Measurements from ENCODE around the gene ACR. TPM values are rescaled to one million over a fixed set of nuclear protein-coding genes. Genes with fewer than 3 reads are reported as not detected.

ACR gene
- total RNA-seq, 1 donor from 2014 or later = not detected

DNA sequence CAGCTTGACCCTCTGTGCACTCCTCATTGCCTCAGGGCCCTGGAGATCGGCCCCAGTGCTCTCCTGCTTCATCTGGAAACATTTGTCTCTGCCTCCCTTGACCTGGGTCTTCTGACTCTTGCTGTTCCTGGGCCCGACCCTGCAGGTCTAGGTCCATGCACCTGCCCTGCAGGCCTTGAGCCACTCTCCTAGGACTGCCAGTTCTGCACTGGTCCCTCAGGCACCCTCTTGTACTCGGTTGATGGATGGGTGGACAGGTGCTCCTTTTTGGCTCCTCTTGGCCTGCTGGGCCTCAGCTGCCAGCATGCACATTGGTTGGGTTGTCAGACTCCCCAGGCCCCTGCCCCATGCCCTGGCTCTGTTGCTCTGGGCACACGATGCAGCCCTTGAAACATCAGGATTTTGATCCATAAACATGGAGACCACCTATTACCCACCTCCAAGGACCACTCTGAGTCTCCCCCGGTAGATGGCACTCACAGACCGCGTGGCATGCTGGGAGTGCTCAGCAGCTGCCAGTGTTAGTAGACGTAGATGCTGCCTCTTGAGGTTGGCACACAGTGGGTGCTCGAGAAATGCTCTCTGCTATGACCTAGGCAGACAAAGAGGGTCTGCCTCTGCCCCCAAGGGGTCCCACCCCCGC is 20.2 kb upstream of the ACR start:
- no peak overlapping the region for H3K27ac Mint-ChIP-seq
- POLR2A ChIA-PET = no interaction called here
- intact Hi-C loops (cut with micrococcal nuclease) = no loop called here
- no peak for DNase-seq
- no peaks in the 10 kb centered on the region for H3K9me3 Mint-ChIP-seq
- no peaks in the 10 kb centered on the region for H3K4me1 Mint-ChIP-seq
- TF ChIP-seq, protein P1, sequence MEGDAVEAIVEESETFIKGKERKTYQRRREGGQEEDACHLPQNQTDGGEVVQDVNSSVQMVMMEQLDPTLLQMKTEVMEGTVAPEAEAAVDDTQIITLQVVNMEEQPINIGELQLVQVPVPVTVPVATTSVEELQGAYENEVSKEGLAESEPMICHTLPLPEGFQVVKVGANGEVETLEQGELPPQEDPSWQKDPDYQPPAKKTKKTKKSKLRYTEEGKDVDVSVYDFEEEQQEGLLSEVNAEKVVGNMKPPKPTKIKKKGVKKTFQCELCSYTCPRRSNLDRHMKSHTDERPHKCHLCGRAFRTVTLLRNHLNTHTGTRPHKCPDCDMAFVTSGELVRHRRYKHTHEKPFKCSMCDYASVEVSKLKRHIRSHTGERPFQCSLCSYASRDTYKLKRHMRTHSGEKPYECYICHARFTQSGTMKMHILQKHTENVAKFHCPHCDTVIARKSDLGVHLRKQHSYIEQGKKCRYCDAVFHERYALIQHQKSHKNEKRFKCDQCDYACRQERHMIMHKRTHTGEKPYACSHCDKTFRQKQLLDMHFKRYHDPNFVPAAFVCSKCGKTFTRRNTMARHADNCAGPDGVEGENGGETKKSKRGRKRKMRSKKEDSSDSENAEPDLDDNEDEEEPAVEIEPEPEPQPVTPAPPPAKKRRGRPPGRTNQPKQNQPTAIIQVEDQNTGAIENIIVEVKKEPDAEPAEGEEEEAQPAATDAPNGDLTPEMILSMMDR (IDR thresholded peaks at IDR 0.05) = no peak
- CTCF ChIA-PET = no interaction called here
- no peaks in the 10 kb centered on the region for H3K36me3 Mint-ChIP-seq (ENCODE audit: low read depth)
- ATAC-seq (ENCODE audit: low read depth) = no peak
- H3K4me3 Mint-ChIP-seq = no peak overlapping the region
- no peaks in the 10 kb centered on the region for H3K27me3 Mint-ChIP-seq

DNA sequence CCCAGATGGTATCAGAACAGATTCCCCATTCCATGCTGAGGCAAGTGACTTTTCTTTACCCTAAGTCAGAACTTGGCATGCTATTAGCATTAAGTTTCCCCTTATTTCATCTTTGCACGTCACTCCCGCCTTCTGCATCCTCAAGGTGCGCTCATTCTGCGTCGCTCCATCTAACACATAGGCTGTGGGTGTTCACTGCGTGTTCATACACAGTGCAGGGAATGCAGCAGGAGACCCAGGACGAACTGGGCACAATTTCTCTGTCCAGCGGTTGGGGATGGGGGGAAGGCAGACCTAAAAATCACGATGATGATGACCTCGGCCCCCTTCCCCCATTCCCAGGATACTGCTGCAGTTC is 19.7 kb upstream of the ACR start:
- H3K9me3 Mint-ChIP-seq = no peaks in the 10 kb centered on the region
- ChIA-PET POLR2A (no interaction called here), CTCF (no interaction called here)
- TF ChIP-seq, protein P1 (IDR thresholded peaks at IDR 0.05) = no peak
- H3K27me3 Mint-ChIP-seq = no peaks in the 10 kb centered on the region
- H3K4me1 Mint-ChIP-seq = no peaks in the 10 kb centered on the region
- intact Hi-C loops (cut with micrococcal nuclease) = no loop called here
- DNase-seq = no peak
- ATAC-seq (ENCODE audit: low read depth) = no peak
- H3K36me3 Mint-ChIP-seq (ENCODE audit: low read depth) = no peaks in the 10 kb centered on the region
- no peak overlapping the region for H3K4me3 Mint-ChIP-seq
- H3K27ac Mint-ChIP-seq = no peak overlapping the region

DNA sequence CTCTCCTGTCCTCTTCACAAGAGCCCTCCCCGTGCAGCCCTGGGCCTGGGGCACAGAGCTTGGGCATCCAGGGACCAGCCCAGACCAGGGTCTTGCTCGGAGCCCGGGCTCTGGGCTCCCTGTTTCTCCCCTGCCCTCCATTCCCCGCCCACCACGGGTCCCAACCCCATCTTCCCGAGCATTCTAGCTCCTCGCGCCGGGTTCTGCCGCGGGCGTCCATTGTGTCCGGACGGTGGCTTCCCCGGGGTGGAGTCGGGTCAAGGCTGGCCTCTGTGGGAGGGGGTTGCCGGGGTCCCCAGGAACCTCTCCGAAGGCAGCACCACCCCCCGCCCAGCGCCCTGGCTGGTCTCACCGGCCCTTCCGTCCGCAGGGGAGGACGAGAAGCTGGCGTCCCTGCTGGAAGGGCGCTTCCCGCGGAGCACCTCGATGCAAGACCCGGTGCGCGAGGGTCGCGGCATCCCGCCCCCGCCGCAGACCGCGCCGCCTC is 18.1 kb upstream of the ACR start:
- no peak for DNase-seq
- no peaks in the 10 kb centered on the region for H3K36me3 Mint-ChIP-seq (ENCODE audit: low read depth)
- intact Hi-C loops (cut with micrococcal nuclease) = no loop called here
- no peak overlapping the region for H3K4me3 Mint-ChIP-seq
- ATAC-seq (ENCODE audit: low read depth) = no peak
- H3K9me3 Mint-ChIP-seq = no peaks in the 10 kb centered on the region
- no peaks in the 10 kb centered on the region for H3K27me3 Mint-ChIP-seq
- H3K4me1 Mint-ChIP-seq = peaks cover 7% of the 10 kb centered on the region
- ChIA-PET POLR2A (no interaction called here), CTCF (no interaction called here)
- H3K27ac Mint-ChIP-seq = no peak overlapping the region
- TF ChIP-seq, protein P1 (IDR thresholded peaks at IDR 0.05) = no peak

DNA sequence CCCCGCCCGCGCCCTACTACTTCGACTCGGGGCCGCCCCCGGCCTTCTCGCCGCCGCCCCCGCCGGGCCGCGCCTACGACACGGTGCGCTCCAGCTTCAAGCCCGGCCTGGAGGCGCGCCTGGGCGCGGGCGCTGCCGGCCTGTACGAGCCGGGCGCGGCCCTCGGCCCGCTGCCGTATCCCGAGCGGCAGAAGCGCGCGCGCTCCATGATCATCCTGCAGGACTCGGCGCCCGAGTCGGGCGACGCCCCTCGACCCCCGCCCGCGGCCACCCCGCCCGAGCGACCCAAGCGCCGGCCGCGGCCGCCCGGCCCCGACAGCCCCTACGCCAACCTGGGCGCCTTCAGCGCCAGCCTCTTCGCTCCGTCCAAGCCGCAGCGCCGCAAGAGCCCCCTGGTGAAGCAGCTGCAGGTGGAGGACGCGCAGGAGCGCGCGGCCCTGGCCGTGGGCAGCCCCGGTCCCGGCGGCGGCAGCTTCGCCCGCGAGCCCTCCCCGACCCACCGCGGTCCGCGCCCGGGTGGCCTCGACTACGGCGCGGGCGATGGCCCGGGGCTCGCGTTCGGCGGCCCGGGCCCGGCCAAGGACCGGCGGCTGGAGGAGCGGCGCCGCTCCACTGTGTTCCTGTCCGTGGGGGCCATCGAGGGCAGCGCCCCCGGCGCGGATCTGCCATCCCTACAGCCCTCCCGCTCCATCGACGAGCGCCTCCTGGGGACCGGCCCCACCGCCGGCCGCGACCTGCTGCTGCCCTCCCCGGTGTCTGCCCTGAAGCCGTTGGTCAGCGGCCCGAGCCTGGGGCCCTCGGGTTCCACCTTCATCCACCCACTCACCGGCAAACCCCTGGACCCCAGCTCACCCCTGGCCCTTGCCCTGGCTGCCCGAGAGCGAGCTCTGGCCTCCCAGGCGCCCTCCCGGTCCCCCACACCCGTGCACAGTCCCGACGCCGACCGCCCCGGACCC is 17.4 kb upstream of the ACR start:
- Mint-ChIP-seq H3K4me3 (no peak overlapping the region), H3K27me3 (no peaks in the 10 kb centered on the region), H3K9me3 (no peaks in the 10 kb centered on the region), H3K36me3 (ENCODE audit: low read depth) (no peaks in the 10 kb centered on the region), H3K4me1 (peaks cover 7% of the 10 kb centered on the region), H3K27ac (no peak overlapping the region)
- ChIA-PET CTCF (no interaction called here), POLR2A (no interaction called here)
- TF ChIP-seq, protein P1 (IDR thresholded peaks at IDR 0.05) = no peak
- ATAC-seq (ENCODE audit: low read depth) = no peak
- no peak for DNase-seq
- intact Hi-C loops (cut with micrococcal nuclease) = no loop called here

DNA sequence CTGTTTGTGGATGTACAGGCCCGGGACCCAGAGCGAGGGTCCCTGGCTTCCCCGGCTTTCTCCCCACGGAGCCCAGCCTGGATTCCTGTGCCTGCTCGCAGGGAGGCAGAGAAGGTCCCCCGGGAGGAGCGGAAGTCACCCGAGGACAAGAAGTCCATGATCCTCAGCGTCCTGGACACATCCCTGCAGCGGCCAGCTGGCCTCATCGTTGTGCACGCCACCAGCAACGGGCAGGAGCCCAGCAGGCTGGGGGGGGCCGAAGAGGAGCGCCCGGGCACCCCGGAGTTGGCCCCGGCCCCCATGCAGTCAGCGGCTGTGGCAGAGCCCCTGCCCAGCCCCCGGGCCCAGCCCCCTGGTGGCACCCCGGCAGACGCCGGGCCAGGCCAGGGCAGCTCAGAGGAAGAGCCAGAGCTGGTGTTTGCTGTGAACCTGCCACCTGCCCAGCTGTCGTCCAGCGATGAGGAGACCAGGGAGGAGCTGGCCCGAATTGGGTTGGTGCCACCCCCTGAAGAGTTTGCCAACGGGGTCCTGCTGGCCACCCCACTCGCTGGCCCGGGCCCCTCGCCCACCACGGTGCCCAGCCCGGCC is 16.7 kb upstream of the ACR start:
- no peaks in the 10 kb centered on the region for H3K9me3 Mint-ChIP-seq
- H3K4me1 Mint-ChIP-seq = peaks cover 7% of the 10 kb centered on the region
- DNase-seq = no peak
- no peaks in the 10 kb centered on the region for H3K36me3 Mint-ChIP-seq (ENCODE audit: low read depth)
- ChIA-PET POLR2A (no interaction called here), CTCF (no interaction called here)
- no peak overlapping the region for H3K4me3 Mint-ChIP-seq
- H3K27me3 Mint-ChIP-seq = no peaks in the 10 kb centered on the region
- intact Hi-C loops (cut with micrococcal nuclease) = no loop called here
- H3K27ac Mint-ChIP-seq = no peak overlapping the region
- ATAC-seq (ENCODE audit: low read depth) = no peak
- TF ChIP-seq, protein P1 (IDR thresholded peaks at IDR 0.05) = no peak
